IPS-11a (cell line): ENCODE results near the gene AUTS2.

Experiments used
- H3K4me3 ChIP-seq: one replicate; pipeline ENCODE4 v1.5.1; 2013; ENCODE audit warnings: low read depth, low read length, control low read depth

The AUTS2 gene

GRCh38 chr7:70016044-70016770 is 417.9 kb downstream of the AUTS2 start:
- no peak overlapping the region for H3K4me3 ChIP-seq

- no peak overlapping the region for H3K4me3 ChIP-seq
Measured at GRCh38 chr7:70017357-70017756, 419.1 kb downstream of the AUTS2 start.

- no peak overlapping the region for H3K4me3 ChIP-seq
Measured at GRCh38 chr7:70018700-70019099, 420.4 kb downstream of the AUTS2 start.

- no peak overlapping the region for H3K4me3 ChIP-seq
Measured at GRCh38 chr7:70027867-70028266, 429.6 kb downstream of the AUTS2 start.

GRCh38 chr7:70028620-70029019 is 430.3 kb downstream of the AUTS2 start:
- H3K4me3 ChIP-seq = no peak overlapping the region

- H3K4me3 ChIP-seq = no peak overlapping the region
Measured at GRCh38 chr7:70029993-70030392, 431.7 kb downstream of the AUTS2 start.

- no peak overlapping the region for H3K4me3 ChIP-seq
Measured at GRCh38 chr7:70030745-70031144, 432.5 kb downstream of the AUTS2 start.

GRCh38 chr7:70031245-70031644 is 433.0 kb downstream of the AUTS2 start:
- H3K4me3 ChIP-seq = no peak overlapping the region

GRCh38 chr7:70032649-70033048 is 434.4 kb downstream of the AUTS2 start:
- no peak overlapping the region for H3K4me3 ChIP-seq

GRCh38 chr7:70033226-70033625 is 435.0 kb downstream of the AUTS2 start:
- H3K4me3 ChIP-seq = no peak overlapping the region

GRCh38 chr7:70034999-70035398 is 436.7 kb downstream of the AUTS2 start:
- no peak overlapping the region for H3K4me3 ChIP-seq

- H3K4me3 ChIP-seq = no peak overlapping the region
Measured at GRCh38 chr7:70035519-70035918, 437.2 kb downstream of the AUTS2 start.

GRCh38 chr7:70035955-70036354 is 437.7 kb downstream of the AUTS2 start:
- H3K4me3 ChIP-seq = no peak overlapping the region

- no peak overlapping the region for H3K4me3 ChIP-seq
Measured at GRCh38 chr7:70036695-70037094, 438.4 kb downstream of the AUTS2 start.

GRCh38 chr7:70037171-70037933 is 439.1 kb downstream of the AUTS2 start:
- no peak overlapping the region for H3K4me3 ChIP-seq

GRCh38 chr7:70040051-70040450 is 441.8 kb downstream of the AUTS2 start:
- no peak overlapping the region for H3K4me3 ChIP-seq

GRCh38 chr7:70040970-70041766 is 442.9 kb downstream of the AUTS2 start:
- no peak overlapping the region for H3K4me3 ChIP-seq

- no peak overlapping the region for H3K4me3 ChIP-seq
Measured at GRCh38 chr7:70042533-70042932, 444.3 kb downstream of the AUTS2 start.

- no peak overlapping the region for H3K4me3 ChIP-seq
Measured at GRCh38 chr7:70043015-70043538, 444.8 kb downstream of the AUTS2 start.

- H3K4me3 ChIP-seq = no peak overlapping the region
Measured at GRCh38 chr7:70044064-70044463, 445.8 kb downstream of the AUTS2 start.

GRCh38 chr7:70044525-70044924 is 446.2 kb downstream of the AUTS2 start:
- no peak overlapping the region for H3K4me3 ChIP-seq
